HG02840 (cell line): ENCODE data around the gene DDR2.

Experiments used
- ATAC-seq: cut with Tn5 transposase; IDR thresholded peaks from one replicate; pipeline ENCODE4 v1.9.1; 2021; ENCODE audit warnings: mild to moderate bottlenecking, moderate library complexity, moderate number of reproducible peaks; ENCODE audit not compliant: unreplicated experiment, low FRiP score

The DDR2 gene

DNA sequence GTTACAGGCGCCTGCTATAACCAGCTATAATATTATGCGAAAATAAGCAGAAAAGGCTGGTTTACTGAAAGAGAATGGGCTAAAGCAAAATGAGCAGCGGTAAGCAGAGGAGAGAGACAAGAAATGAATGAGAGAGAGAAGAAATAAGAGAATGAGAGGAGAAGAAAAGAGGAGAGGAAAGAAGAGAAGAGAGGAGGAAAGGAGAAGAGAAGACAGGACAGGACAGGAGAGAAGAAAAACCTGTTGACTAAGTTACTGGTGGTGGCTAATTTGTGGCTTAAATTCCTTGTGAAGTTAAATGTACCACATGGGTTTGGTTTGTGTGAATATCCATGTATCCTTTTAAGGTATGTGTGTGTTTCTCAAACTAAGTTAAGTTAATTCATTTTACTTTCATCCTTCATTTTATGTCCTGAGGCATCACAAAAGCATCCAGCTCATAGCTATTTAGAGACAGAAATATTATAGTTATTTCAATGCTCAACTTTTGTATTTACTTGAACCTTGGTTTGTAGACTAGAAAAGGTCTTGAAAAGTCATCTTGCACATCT, 3.1 kb upstream of the DDR2 start:
- no peak for ATAC-seq

DNA sequence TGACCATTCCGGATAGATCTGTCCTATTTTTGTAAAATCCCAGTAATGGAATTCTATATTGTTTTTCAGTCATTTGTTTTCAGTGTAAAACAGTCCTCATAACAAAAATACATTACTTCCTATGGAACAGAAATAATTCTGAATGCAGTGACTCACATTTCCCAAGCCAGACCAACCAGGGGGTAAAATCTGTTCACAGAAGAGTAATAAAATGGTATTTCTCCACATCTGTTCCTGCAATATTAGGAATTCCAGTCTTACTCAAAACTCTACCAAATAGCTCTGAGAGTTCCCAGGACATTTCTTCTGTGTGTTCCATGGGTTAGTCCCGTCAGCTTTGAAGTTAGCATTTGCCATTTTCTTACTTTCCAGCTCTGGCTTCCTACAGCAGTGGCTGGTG, 2.6 kb upstream of the DDR2 start:
- ATAC-seq = no peak

DNA sequence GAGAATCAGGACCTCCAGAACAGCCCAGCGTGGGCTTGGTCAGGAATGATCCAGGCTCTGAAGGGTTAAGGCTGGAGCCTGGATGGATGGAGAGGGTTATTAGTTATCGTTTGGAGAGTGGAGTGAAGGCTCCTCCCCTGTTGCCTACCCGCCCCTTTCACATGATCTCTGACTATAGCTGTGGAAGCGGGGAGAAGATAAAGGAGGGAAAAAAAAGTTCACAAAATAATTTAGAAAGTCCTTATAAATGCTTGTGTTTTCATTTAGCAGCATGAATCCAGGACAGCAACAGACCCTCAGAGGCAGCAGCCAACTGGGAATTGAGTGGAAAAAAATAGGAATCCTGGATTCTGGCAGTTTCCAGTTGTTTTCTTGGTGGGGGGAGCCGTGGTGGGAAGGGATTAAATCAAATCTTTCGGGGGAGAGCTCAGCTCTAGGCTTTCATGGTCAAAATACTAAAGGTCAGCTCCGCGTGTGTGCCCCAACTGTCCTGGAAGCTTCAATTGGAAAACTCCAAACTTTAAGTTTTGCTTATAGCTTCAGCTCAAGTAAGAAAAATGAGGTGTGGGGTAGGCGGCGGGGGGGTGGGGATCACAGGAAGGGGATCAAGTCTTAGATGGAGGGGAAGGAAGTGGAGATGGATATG, 595 bp upstream of the DDR2 start:
- no peak for ATAC-seq

DNA sequence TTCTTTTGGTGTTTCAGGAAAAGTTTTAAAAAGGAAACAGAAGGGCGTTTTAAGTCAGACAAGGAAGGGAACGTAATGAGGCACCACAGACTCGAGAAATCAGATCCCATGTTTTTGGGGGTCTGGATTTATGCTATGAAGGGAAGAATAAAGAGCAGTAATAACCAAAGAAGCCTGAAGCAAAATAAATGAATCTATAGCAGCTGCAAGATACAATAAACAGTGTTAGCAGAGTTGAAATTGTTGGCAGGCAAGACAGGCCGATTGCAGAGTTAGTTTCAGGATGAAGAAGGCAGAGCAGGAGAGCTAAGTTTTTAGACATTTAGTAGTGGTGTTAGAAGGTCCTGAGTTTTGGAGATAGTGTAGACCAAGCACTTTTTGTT, 425 bp downstream of the DDR2 start:
- ATAC-seq = no peak

DNA sequence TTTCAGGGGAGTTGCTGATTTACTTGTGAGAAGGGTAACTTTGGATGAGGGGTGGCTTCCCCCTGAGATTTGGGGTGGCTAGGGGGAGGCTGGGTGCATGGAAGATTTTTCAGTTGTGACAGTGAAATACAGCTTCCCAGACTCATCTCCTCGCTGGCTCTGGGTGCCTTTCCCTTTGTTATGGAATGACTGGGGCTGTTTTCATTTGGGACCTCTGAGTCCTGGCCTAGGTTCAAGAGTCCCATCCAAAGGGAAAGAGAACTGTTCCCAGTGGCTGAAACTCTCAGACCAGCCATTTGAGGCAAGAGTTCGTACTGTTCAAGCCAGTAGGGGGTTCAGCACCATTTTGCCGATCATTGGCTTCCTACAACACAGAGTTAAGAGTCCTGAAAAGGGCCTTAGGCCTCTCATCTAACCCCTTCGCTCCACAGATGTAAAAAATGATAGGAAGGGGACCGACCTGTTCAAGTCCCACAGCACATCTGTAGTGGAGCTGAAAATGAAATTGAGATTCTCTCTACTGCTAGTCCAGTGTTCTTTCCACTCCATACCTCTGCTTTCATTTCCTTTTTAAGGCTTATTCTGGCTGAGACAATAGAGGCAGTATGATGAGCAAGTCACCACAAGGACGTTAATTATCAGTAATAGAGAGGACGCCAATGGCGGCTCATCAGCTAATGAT, 958 bp downstream of the DDR2 start:
- ATAC-seq = no peak

DNA sequence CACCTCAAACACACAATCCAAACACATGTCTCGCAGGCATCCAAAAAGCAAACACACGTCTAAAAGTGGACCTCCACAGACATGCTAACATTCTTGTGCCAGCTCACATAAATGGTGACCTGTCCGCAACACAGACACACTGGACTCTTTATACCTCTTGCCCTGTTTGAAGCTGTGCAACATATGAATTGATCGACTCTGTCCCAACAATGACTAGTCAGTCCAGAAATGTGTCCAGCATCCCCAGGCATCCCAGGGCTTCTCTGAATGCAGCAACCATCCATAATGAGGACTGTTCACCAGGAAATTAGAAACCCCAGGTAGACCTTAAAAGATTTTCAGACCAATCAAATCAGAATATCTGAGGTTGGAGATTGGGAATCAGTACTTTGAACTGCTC, 3.2 kb downstream of the DDR2 start:
- no peak for ATAC-seq

DNA sequence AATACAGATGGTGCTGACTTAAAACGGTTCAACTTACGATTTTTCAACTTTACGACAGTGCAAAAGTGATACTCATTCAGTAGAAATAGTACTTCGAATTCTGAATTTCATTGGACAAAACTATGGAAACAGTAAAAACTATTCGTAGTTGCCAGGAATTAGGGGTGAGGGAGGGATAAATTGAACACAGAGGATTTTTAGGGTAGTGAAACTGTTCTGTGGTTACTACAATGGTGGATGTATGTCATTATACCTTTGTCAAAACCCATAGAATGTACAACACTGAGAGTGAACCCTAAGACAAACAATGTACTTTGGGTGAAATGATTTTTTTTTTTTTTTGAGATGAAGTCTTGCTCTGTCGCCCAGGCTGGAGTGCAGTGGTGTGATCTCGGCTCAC, 7.5 kb downstream of the DDR2 start:
- no peak for ATAC-seq

DNA sequence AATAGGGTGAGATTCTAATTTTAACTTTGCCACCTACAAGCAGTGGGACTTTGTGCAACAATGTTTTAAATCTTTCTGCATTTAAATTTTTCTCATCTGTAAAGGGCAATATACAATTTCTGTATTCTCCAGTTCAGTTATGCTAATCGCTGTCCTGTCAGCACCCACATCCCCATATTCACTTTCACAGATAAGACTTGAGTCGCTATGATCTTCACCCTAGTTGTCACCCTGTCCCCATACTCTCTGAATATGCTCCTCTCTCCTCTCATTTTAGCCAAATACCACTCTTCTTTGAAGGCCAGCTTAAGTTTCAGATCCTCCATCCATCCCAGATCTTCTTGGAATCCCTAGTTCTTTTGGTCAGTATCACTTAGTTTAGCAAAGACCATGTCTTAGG, 8.8 kb downstream of the DDR2 start:
- ATAC-seq = no peak

DNA sequence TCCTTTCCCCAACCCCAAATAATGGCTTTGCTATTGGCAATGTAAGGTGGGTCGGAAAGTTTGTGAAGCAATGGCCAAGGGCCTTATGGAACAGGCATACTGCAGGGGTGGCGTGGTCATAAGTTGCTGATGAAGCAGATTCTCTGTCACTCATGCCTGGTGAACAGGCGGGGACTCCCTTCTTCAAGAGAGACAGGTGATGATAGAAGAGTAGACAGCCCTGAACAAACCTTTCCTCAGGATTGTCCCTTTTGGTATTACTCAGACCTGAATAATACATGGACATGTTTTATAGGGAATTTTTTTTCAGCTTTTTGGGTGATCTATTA, 12.7 kb downstream of the DDR2 start:
- ATAC-seq = no peak

DNA sequence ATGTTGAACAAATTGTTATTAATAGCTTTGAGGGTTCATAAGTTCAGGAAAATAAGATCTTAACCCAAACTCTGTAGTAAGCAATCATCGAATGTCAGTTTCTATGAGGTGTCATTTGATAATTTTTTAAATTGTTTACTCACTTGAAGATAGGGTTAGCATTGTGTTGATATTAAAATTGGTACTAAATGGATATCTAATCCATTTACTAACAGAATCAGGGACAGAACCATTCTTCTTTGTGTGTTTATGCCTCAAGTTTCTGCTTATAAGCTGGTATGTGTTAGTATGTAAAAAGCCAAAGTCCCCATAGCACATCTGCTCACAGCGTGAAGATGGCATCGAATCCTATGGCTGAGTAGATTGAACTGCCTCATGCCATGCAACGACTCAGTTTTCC, 13.4 kb downstream of the DDR2 start:
- no peak for ATAC-seq

DNA sequence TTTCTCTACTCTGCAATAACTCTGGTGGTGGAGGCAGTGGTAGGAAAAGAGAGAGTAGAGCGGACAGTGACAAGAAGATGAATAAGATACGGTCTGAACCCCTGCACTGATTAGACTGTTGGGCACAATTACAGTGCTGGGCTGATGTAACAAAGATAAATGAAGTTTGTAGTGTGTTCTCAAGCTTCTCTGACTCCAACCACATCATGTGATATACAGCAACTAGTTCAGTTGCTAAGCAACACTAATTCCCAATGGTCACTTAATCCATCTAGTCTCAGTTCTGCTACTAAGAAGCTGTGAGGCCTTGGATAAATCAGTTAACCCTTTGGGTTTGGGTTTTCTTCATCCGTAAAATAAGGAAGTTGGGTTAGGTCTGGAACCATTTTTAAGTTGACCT, 17.3 kb downstream of the DDR2 start:
- ATAC-seq = no peak

DNA sequence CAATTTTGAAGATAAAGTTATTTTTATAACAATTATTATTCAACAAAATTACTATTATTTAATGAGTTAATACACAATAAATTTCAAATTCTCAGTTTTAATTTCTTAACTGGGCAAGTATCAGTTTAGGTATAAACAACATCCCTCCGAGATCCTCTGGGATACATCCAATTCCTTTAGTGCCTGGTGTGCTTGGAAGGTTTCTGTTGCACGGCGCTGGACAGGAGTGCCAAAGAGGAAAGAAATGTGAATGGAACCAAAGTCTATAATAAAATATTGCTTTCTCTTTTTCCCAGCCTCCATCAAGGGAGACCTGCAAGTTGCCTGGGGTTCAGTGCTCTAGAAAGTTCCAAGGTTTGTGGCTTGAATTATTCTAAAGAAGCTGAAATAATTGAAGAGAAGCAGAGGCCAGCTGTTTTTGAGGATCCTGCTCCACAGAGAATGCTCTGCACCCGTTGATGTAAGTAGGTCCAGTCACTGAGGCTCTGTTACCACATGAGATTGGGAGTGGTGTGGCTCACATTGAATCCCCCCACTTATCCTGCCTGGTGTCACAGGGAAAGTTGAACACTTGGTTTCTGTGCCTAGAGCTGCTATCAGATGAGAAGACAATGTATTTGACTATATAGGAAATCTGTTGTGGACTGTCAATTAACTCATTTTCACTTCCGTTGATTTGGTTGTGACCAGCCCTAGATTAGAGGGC, 22.8 kb downstream of the DDR2 start:
- ATAC-seq = no peak

DNA sequence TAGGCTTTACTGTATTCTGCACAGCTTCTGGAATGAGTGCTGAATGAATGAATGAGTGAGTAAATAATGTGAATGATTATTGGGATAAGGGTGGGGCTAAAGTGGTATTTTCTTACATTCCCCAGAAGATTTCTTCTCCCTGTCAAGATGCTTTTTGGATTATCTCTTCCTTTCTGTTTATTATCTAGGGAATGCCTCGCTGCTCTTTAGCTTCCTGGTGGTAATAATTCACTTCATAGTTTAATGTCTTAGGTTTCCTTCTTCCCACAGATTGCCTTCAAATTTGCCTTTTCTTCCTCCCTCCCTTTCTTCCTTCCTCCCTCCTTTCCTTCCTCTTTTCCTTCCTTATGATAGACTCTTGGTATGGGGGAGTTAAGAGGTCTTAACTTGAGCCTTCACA, 24.0 kb downstream of the DDR2 start:
- no peak for ATAC-seq

DNA sequence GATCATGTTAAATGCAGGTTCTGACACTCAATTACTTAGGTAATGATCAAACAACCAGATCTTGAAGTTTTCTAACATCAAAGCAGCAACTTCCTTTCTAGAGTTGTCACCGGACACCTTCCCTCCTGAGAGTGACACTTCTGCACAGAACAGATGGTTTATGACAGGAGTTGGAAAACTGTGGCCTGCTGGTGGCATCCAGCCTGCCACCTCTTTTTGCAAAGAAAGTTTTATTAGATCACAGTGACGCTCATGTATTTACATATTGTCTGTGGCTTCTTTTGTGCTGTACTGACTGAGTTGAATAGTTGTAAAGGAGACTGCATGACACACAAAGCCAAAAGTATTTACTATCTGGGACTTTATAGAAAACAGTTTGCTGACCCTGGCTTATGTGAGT, 28.3 kb downstream of the DDR2 start:
- ATAC-seq = no peak

DNA sequence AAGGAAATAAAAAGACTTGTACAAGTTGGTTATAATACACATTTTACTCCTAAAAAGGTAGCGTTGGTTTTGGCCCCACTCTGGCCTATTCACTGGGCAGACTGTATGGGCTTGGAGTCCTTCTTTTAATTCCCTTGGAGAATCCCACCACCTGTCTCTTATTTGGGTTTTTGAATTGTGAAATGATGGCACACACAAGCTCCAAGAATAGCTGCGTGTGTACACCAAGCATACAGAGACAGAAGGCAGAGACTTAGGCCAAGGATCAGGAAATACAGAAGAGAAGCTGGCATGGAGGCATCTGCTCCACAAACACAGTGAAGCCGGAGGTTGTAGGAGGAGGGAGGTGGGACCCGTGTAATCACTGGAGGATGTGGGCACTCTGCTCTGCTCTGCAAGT, 29.1 kb downstream of the DDR2 start:
- ATAC-seq = no peak

DNA sequence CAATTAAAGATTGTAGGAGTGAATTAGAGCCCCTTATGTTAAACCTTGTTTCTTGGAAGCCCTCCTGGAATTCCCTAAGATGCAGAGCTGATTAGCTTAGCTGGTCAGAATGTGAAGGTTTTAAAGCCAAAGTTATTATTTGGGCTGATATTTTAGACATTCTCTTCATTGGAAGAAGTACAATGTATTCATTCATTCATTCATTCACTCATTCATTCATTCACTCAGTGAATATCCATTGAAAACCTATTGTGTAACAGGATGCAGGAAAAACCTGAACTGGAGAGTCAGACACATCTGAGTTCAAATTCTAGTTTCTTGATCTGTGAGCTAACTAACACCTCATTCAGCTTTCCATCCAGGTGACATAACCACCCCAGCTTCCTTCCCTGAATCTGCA, 29.7 kb downstream of the DDR2 start:
- no peak for ATAC-seq

DNA sequence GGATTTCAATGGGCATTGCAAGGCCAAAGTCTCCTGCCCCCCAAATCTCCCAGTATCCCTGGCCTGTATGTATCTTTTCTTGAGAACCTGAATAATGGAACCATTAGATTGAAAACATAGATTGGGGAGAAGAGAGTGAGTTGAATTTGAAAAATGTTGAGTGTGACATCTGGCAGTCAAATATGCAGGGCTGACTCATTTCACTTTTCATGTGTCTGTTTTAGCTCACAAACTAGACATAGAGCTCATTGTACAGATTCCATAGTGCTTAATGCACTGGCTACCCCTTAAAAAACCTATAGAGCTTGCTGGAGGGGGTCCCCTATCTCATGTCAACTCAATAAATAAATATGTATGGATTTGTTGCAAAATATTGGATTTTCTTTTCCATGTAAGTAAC, 30.8 kb downstream of the DDR2 start:
- no peak for ATAC-seq

DNA sequence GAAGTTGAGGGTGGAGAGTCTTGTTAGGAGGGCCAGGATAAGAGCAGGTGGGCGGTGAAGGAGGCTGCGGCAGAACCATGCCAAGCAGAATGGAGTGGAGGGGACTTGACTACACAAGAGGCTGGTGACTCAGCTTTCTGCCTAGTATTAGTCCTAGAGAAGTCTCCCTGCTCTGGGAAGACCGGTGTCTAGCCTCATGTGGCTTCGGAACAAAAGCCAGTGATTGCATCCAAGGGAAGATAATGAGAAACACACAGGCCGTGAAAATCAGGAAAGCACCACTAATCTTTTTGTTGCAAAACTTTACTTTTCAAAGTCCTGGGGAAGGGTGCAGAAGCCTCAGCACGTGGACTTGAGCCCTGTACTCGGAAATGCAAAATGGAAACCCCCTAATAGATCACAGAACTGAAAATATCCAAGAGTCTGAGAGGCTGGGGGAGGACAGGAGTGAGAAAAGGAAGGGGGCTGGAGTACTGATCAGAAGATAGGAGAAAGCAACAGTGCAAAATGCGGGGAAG, 31.4 kb downstream of the DDR2 start:
- ATAC-seq = no peak

DNA sequence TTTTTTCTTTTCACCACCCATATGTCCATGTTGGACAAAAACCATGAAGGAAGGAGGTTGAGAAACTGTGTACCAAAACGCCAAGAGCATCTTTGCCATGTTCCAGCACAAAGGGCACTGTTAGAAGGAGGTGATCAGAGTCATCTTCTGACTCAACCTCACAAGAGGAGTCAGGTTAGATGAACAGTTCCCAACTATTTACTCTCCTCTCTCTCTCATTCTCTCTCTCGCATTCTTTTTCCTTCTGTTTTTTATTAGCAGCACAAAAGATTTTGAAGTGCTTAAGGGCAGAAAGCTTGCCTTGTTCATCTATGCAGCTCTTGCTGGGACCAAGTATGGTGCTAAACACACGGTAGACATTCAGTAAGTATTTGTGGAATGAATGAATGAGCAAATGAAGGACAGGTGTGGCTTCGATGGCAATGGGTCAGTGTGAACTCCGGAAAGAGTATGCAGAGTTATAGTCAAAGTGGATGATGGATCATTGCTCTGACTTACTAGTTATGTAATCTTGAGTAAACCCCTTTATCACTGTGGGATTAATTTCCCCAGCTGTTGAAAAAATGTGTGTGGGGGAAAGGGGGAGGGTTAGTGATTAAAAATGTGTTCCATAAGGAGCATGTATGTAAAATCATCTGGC, 33.9 kb downstream of the DDR2 start:
- no peak for ATAC-seq

DNA sequence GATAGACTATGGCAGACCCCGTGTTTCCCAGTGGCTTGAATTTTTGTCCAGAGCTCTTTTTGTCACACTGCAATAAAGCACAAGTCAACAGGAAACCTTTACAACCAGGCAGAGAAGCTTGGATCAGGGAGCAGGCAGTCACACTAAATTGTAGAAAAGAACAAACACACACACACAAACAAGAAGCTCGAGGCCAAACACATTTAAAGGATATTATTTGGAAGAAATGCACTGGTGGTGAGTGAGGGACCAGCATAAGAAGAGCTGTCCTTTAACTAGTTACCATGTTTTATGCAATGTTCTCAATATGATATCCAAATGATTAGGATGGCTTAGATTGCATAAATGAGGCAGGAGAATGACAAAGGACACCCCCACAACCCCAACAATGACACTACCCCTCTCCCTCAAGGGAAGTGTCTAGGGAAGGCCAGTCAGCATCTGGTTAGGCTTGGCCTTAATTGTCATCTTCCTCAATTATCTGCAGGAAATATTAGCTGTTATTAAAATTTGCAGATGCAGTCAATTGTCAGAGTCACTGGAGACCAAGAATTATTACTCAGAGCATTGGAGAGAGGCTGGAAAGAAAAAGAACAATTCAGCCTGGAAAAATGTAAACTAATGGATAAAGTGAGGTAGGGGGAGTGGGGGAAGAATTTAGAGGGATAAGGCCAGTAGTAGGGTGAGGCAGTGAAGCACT, 35.3 kb downstream of the DDR2 start:
- no peak for ATAC-seq
